DOHH2 (cell line): Measurements from ENCODE around the gene DTNB.

Experiments used
- H3F3A ChIP-seq: fragments of 200-600 bp; sonication (generic), shearing (Covaris generic); 2 replicates; pipeline ENCODE4 v1.6.0; 2016; ENCODE audit warnings: antibody characterized with exemption, mild to moderate bottlenecking; ENCODE audit not compliant: control insufficient read depth, insufficient read depth
- H3K27ac ChIP-seq: fragments of 200-600 bp; sonication (generic); 2 replicates; pipeline ENCODE4 v1.5.1; 2014; ENCODE audit warnings: low read depth, mild to moderate bottlenecking, low read length, moderate library complexity
- H3K27me3 ChIP-seq: fragments of 200-600 bp; sonication (generic); 2 replicates; pipeline ENCODE4 v1.6.1; 2014; ENCODE audit warnings: mild to moderate bottlenecking, low read length, mixed read lengths; ENCODE audit not compliant: control insufficient read depth
- H3K36me3 ChIP-seq: fragments of 200-600 bp; sonication (generic); 2 replicates; pipeline ENCODE4 v1.6.1; 2014; ENCODE audit warnings: mild to moderate bottlenecking, low read length, moderate library complexity, mixed read lengths; ENCODE audit not compliant: control insufficient read depth
- H3K4me1 ChIP-seq: fragments of 200-600 bp; sonication (generic); 2 replicates; pipeline ENCODE4 v1.6.1; 2014; ENCODE audit warnings: mild to moderate bottlenecking, low read length, mixed read lengths; ENCODE audit not compliant: control insufficient read depth
- H3K4me2 ChIP-seq: fragments of 200-600 bp; sonication (generic); 2 replicates; pipeline ENCODE4 v1.6.0; 2014; ENCODE audit warnings: mild to moderate bottlenecking, low read length, moderate library complexity
- H3K4me3 ChIP-seq: fragments of 200-600 bp; sonication (generic); 2 replicates; pipeline ENCODE4 v1.5.1; 2014; ENCODE audit warnings: mild to moderate bottlenecking, low read length, mixed read lengths
- H3K79me2 ChIP-seq: fragments of 200-600 bp; sonication (generic); 2 replicates; pipeline ENCODE4 v1.6.1; 2014; ENCODE audit warnings: mild to moderate bottlenecking, low read length, mixed read lengths; ENCODE audit not compliant: control insufficient read depth
- H3K9me2 ChIP-seq: fragments of 200-600 bp; sonication (generic); replicated peaks from 2 replicates; pipeline ENCODE4 v1.6.1; 2014; ENCODE audit warnings: mild to moderate bottlenecking, low read length, mixed read lengths; ENCODE audit not compliant: control insufficient read depth
- H3K9me3 ChIP-seq: fragments of 200-600 bp; sonication (generic); 2 replicates; pipeline ENCODE4 v1.6.1; 2014; ENCODE audit warnings: antibody characterized with exemption, low read length, mixed read lengths; ENCODE audit not compliant: control insufficient read depth, insufficient read depth
- H4K20me1 ChIP-seq: fragments of 200-600 bp; sonication (generic); 2 replicates; pipeline ENCODE4 v1.6.0; 2014; ENCODE audit warnings: low read depth, mild to moderate bottlenecking, antibody characterized with exemption, low read length, moderate library complexity; ENCODE audit not compliant: control insufficient read depth, insufficient read depth
- EZH2phosphoT487 ChIP-seq: fragments of 200-600 bp; sonication (generic); IDR thresholded peaks from 2 replicates; pipeline ENCODE4 v1.6.1; 2017; ENCODE audit warnings: borderline replicate concordance, mild to moderate bottlenecking, antibody characterized with exemption, low read length, moderate library complexity, mixed read lengths
- TF ChIP-seq, protein P1 (sequence below): fragments of 200-600 bp; sonication (generic); IDR thresholded peaks from one replicate; pipeline ENCODE4 v1.5.1; 2014; ENCODE audit warnings: antibody characterized with exemption, mild to moderate bottlenecking, low read depth, low read length; ENCODE audit not compliant: poor library complexity, severe bottlenecking

The DTNB gene

DNA sequence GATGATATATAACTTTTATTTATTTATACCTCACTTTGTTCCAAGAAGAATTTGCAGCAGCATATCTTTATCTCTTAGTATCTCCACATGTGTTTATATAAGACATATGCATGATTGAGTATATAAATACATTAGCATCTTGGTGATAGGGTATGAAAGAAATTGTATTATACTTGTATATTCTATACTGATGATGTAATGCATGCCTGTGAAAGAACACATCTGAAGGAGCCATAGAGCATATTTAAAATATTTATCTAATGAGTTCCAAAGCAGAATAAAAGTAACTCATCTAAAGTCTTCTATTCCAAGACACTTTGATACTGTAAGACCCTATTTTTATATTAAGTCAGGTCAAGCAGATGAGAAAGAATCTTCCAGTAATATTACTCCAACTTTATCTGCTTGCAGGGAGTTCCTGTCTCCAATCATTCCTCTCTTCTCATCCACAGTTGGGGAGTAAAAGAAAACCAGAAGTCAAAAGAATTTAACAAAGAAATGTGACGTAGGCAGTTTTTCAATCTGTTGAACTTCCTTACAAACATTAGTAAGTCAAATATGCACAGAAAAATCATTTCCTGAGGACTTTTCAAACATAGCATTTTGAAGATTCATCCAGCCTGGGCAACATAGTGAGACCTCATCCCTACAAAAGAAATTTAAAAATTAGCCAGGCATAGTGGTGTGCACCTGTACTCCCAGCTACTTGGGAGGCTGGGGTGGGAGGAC lies 76.7 kb downstream of the DTNB start:
- Histone ChIP-seq H3K9me2 (no peaks in the 10 kb centered on the region), H3K4me3 (no peak overlapping the region), H3K27me3 (no peaks in the 10 kb centered on the region), H4K20me1 (no peaks in the 10 kb centered on the region), H3K27ac (no peak overlapping the region), H3K79me2 (no peaks in the 10 kb centered on the region), H3K36me3 (no peaks in the 10 kb centered on the region), H3K4me1 (no peaks in the 10 kb centered on the region), H3K9me3 (no peaks in the 10 kb centered on the region), H3F3A (no peaks in the 10 kb centered on the region), H3K4me2 (no peak overlapping the region)
- TF ChIP-seq, protein P1, sequence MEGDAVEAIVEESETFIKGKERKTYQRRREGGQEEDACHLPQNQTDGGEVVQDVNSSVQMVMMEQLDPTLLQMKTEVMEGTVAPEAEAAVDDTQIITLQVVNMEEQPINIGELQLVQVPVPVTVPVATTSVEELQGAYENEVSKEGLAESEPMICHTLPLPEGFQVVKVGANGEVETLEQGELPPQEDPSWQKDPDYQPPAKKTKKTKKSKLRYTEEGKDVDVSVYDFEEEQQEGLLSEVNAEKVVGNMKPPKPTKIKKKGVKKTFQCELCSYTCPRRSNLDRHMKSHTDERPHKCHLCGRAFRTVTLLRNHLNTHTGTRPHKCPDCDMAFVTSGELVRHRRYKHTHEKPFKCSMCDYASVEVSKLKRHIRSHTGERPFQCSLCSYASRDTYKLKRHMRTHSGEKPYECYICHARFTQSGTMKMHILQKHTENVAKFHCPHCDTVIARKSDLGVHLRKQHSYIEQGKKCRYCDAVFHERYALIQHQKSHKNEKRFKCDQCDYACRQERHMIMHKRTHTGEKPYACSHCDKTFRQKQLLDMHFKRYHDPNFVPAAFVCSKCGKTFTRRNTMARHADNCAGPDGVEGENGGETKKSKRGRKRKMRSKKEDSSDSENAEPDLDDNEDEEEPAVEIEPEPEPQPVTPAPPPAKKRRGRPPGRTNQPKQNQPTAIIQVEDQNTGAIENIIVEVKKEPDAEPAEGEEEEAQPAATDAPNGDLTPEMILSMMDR, result no peak
- TF ChIP-seq EZH2phosphoT487, result no peak

DNA sequence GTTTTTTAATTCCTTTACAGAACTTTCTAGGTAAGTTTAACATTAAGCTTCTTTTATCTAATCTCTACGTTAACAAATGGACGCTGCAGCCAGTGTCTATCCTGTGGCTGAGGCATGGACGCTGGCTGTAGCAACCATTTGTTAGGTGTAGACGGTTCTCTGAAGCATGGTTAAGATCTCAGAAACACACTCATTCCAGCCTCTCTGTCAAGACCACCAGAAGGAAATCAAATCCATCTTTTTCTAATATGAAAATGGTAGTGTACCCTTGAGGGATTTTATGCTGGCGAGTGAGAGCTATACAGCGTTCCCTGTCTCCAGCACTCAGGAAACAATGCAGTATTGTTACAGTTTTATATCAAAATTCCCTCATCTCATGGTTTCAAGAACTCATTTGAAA lies 78.0 kb downstream of the DTNB start:
- no peak overlapping the region for H3K4me3 ChIP-seq
- TF ChIP-seq, protein P1, result no peak
- H3F3A ChIP-seq, result no peaks in the 10 kb centered on the region
- H3K27ac ChIP-seq, result no peak overlapping the region
- H3K36me3 ChIP-seq, result no peaks in the 10 kb centered on the region
- no peaks in the 10 kb centered on the region for H3K79me2 ChIP-seq
- no peaks in the 10 kb centered on the region for H3K4me1 ChIP-seq
- H4K20me1 ChIP-seq, result no peaks in the 10 kb centered on the region
- H3K27me3 ChIP-seq, result no peaks in the 10 kb centered on the region
- H3K9me3 ChIP-seq, result no peaks in the 10 kb centered on the region
- no peaks in the 10 kb centered on the region for H3K9me2 ChIP-seq
- no peak overlapping the region for H3K4me2 ChIP-seq

GRCh38 chr2:25594991-25595390 lies 78.4 kb downstream of the DTNB start:
- TF ChIP-seq, protein P1, result no peak
- TF ChIP-seq EZH2phosphoT487, result no peak
- H3K79me2 ChIP-seq, result no peaks in the 10 kb centered on the region
- H3K9me2 ChIP-seq, result no peaks in the 10 kb centered on the region
- no peaks in the 10 kb centered on the region for H4K20me1 ChIP-seq
- H3K4me1 ChIP-seq, result no peaks in the 10 kb centered on the region
- H3K27me3 ChIP-seq, result no peaks in the 10 kb centered on the region
- H3K27ac ChIP-seq, result no peak overlapping the region
- no peaks in the 10 kb centered on the region for H3F3A ChIP-seq
- no peaks in the 10 kb centered on the region for H3K36me3 ChIP-seq
- H3K4me3 ChIP-seq, result no peak overlapping the region
- H3K4me2 ChIP-seq, result no peak overlapping the region
- no peaks in the 10 kb centered on the region for H3K9me3 ChIP-seq
